ENCODE results near the gene TAAR1. TPM values are rescaled to one million over a fixed set of nuclear protein-coding genes. Genes with fewer than 3 reads are reported as not detected.

The TAAR1 gene
- total RNA-seq, 1 donor from 2014 or later: not detected

DNA sequence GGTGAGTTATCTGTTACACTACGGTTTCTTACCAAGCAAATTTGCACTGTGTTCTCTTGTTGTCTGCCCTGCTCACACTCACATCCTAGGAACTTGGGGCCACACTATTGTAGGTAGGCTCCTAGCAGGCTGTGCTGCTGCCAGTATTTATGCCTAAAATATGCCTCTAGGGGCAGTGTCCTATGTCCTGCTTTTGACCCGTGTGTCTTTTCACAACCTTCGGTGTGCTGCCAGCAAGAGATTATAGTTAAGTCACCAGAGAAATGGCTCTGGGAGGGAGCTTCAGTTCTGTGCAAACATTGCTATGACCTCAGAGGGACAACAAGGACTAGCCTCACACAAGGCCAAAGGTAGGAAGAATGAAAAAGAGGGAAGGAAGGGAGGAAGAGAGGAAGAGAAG is 60.5 kb downstream of the TAAR1 start:
- TF ChIP-seq, protein P1, sequence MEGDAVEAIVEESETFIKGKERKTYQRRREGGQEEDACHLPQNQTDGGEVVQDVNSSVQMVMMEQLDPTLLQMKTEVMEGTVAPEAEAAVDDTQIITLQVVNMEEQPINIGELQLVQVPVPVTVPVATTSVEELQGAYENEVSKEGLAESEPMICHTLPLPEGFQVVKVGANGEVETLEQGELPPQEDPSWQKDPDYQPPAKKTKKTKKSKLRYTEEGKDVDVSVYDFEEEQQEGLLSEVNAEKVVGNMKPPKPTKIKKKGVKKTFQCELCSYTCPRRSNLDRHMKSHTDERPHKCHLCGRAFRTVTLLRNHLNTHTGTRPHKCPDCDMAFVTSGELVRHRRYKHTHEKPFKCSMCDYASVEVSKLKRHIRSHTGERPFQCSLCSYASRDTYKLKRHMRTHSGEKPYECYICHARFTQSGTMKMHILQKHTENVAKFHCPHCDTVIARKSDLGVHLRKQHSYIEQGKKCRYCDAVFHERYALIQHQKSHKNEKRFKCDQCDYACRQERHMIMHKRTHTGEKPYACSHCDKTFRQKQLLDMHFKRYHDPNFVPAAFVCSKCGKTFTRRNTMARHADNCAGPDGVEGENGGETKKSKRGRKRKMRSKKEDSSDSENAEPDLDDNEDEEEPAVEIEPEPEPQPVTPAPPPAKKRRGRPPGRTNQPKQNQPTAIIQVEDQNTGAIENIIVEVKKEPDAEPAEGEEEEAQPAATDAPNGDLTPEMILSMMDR (IDR thresholded peaks at IDR 0.05; ENCODE audit: borderline replicate concordance): no peak
- no peak overlapping the region for H3K4me3 ChIP-seq
- intact Hi-C loops (cut with micrococcal nuclease): no loop called here

DNA sequence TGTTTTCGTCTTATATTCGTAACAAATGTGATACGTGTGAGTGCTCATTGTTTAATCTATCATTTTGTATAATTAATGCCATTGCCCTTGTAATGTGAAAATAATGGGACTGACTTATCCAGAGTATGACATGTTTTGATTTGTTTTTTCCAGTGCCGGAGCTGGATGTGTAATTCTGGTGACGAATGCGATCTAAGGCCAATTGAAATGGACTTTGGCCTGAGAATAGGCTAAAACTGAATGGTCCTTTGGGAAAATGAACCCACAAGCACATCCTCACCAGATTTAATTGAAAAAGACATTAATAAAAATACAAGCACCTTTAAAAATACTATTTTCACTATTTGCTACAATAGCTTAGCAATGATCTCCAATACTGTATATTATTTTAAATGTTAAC is 62.8 kb downstream of the TAAR1 start:
- intact Hi-C loops (cut with micrococcal nuclease): no loop called here
- Histone ChIP-seq H3K4me1 (no peaks in the 10 kb centered on the region), H3K4me3 (no peak overlapping the region), H3K9me3 (replicated peaks) (no peaks in the 10 kb centered on the region), H3K36me3 (no peaks in the 10 kb centered on the region), H3K27me3 (ENCODE audit: low read depth) (peaks cover 16% of the 10 kb centered on the region), H3K27ac (replicated peaks) (no peak overlapping the region)
- no peak for DNase-seq
- TF ChIP-seq, protein P1 (IDR thresholded peaks at IDR 0.05; ENCODE audit: borderline replicate concordance): no peak

More for the DNA sequence above, 60.5 kb downstream of the TAAR1 start:
- Histone ChIP-seq H3K36me3 (no peaks in the 10 kb centered on the region), H3K27ac (replicated peaks) (no peak overlapping the region), H3K27me3 (ENCODE audit: low read depth) (peaks cover 13% of the 10 kb centered on the region), H3K4me1 (no peaks in the 10 kb centered on the region), H3K9me3 (replicated peaks) (no peaks in the 10 kb centered on the region)
- no peak for DNase-seq

Other genes starting within 250 kb of the TAAR1 start
- 48.4 TPM for gene STX7, start 146.1 kb downstream of the TAAR1 start, total RNA-seq
- gene TAAR9, start 120.9 kb downstream of the TAAR1 start, total RNA-seq: not detected
- gene TAAR8, start 106.5 kb downstream of the TAAR1 start, total RNA-seq: not detected
- gene TAAR6, start 88.9 kb downstream of the TAAR1 start, total RNA-seq: not detected
- gene TAAR5, start 69.4 kb downstream of the TAAR1 start, total RNA-seq: not detected
- gene TAAR2, start 34.9 kb downstream of the TAAR1 start, total RNA-seq: not detected
- 1.1 TPM for gene VNN1, start 54.9 kb upstream of the TAAR1 start, total RNA-seq
- 1.1 TPM for gene VNN2, start 98.7 kb upstream of the TAAR1 start, total RNA-seq
- 2.7 TPM for gene SLC18B1, start 139.5 kb upstream of the TAAR1 start, total RNA-seq
- gene RPS12, start 155.4 kb upstream of the TAAR1 start, total RNA-seq: 498 TPM